ENCODE data around the gene LCN9.

DNA sequence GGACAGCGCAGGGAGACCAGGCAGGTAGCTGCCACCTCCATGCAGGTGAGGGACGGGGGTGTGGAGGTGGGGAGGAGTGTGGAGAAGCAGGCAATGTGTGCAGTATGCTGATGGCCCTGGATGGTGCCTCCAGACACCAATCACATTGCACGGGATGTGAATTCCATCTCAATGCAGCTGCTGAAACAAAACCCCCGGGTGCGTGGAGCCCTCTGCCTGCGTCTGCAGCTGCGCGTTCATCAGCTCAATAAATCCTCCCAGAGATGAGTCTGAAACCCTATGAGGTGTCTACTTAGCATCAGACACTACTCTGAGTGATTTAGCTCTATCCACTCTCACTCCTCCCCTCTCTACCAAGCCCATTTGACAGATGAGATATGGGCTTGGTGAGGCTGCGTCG is 25.9 kb downstream of the LCN9 start:
- TF ChIP-seq, protein P1, sequence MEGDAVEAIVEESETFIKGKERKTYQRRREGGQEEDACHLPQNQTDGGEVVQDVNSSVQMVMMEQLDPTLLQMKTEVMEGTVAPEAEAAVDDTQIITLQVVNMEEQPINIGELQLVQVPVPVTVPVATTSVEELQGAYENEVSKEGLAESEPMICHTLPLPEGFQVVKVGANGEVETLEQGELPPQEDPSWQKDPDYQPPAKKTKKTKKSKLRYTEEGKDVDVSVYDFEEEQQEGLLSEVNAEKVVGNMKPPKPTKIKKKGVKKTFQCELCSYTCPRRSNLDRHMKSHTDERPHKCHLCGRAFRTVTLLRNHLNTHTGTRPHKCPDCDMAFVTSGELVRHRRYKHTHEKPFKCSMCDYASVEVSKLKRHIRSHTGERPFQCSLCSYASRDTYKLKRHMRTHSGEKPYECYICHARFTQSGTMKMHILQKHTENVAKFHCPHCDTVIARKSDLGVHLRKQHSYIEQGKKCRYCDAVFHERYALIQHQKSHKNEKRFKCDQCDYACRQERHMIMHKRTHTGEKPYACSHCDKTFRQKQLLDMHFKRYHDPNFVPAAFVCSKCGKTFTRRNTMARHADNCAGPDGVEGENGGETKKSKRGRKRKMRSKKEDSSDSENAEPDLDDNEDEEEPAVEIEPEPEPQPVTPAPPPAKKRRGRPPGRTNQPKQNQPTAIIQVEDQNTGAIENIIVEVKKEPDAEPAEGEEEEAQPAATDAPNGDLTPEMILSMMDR (IDR thresholded peaks at IDR 0.05): no peak
- TF ChIP-seq EZH2 (IDR thresholded peaks at IDR 0.05): no peak
- TF ChIP-seq EZH2phosphoT487 (IDR thresholded peaks at IDR 0.05): no peak

All from neural progenitor cell (in vitro differentiated cells).